HepG2 (cell line): ENCODE data around the gene KRTAP17-1. TPM values are rescaled to one million over a fixed set of nuclear protein-coding genes. Genes with fewer than 3 reads are reported as not detected.

ENCODE experiments used
- ATAC-seq: fragments of 200-7000 bp; cut with Tn5 transposase; 3 replicates; pipeline ENCODE4 v1.9.1; 2020; ENCODE audit warnings: mild to moderate bottlenecking, moderate library complexity
- BruUV-seq: library from RNA; stranded (reverse); fragments of 400-500 nt; replicated peaks from 2 replicates; lab custom pipeline; 2021; lab: Mats Ljungman, UMichigan
- CTCF ChIA-PET: fragments of 300-600 bp; formaldehyde crosslinking; extraction: SDS; loops from one replicate; lab custom pipeline; 2021; ENCODE audit warnings: low total read pairs, inconsistent platforms, low intra/inter-chr PET ratio; lab: Yijun Ruan, JAX
- POLR2A ChIA-PET: fragments of 350-600 bp; sonication (Branson Sonifier 250); formaldehyde crosslinking; loops from one replicate; lab custom pipeline; 2020; ENCODE audit warnings: antibody characterized with exemption, inconsistent platforms; lab: Yijun Ruan, JAX
- DNase-seq: peaks from one replicate; pipeline ENCODE4 v3.0.0-alpha.2; 2015; ENCODE audit warnings: low spot score
- FAIRE-seq: peaks from 3 replicates; lab custom pipeline; 2011; peaks lifted over from hg19 to GRCh38; lab: Jason Lieb, UNC
- H2AFZ ChIP-seq: one replicate; pipeline ENCODE4 v1.6.1; 2011; ENCODE audit warnings: low read length, inconsistent platforms
- H3K27ac ChIP-seq: fragments of 300-600 bp; 3 replicates; pipeline ENCODE4 v1.8.0; 2011; ENCODE audit warnings: mixed run types, mild to moderate bottlenecking, mixed read lengths, low read length, inconsistent platforms; ENCODE audit not compliant: insufficient read depth; ENCODE audit errors: extremely low read length
- H3K27me3 ChIP-seq, 2 experiments: fragments of 200-600 bp in 1 of 2; 2 replicates in 1 of 2; 3 replicates in 1 of 2; pipeline versions ENCODE4 v1.6.0 to v1.8.0; 2011; ENCODE audit warnings: low read length in 2 of 2, mild to moderate bottlenecking in 2 of 2, moderate library complexity in 2 of 2, inconsistent platforms in 1 of 2; ENCODE audit not compliant: insufficient read depth in 2 of 2, control insufficient read depth in 1 of 2
- H3K36me3 ChIP-seq, 2 experiments: fragments of 200-600 bp in 1 of 2; replicated peaks in 1 of 2; 2 replicates in 1 of 2; 3 replicates in 1 of 2; pipeline versions ENCODE4 v1.5.1 to v1.8.0; 2011; ENCODE audit warnings: low read length in 2 of 2, inconsistent platforms in 1 of 2; ENCODE audit not compliant: insufficient read depth in 2 of 2, control insufficient read depth in 1 of 2
- H3K4me1 ChIP-seq: 2 replicates; pipeline ENCODE4 v1.5.1; 2012; ENCODE audit warnings: low read length, inconsistent platforms; ENCODE audit not compliant: insufficient read depth
- H3K4me2 ChIP-seq: 2 replicates; pipeline ENCODE4 v1.6.0; 2011; ENCODE audit warnings: low read depth, low read length, inconsistent platforms
- H3K4me3 ChIP-seq, 3 experiments: fragments of 200-600 bp in 1 of 3; sonication (generic), shearing (Covaris generic) in 1 of 3; replicated peaks in 1 of 3; 2 replicates each; pipeline ENCODE4 v1.5.1; 2011 to 2016; ENCODE audit warnings: low read length in 3 of 3, inconsistent platforms in 2 of 3, low read depth in 2 of 3, mild to moderate bottlenecking in 2 of 3, control low read depth in 1 of 3, mixed read lengths in 1 of 3; ENCODE audit not compliant: insufficient read depth in 1 of 3
- H3K79me2 ChIP-seq: one replicate; pipeline ENCODE4 v1.6.1; 2011; ENCODE audit warnings: low read length, inconsistent platforms; ENCODE audit not compliant: insufficient read depth
- H3K9ac ChIP-seq: 2 replicates; pipeline ENCODE4 v1.6.0; 2011; ENCODE audit warnings: mild to moderate bottlenecking, low read depth, low read length, inconsistent platforms; ENCODE audit not compliant: insufficient read depth
- H3K9me3 ChIP-seq: 2 replicates; pipeline ENCODE4 v1.5.1; 2012; ENCODE audit warnings: mild to moderate bottlenecking, low read length
- H4K20me1 ChIP-seq: 2 replicates; pipeline ENCODE4 v1.6.0; 2011; ENCODE audit warnings: inconsistent platforms, mild to moderate bottlenecking, low read length, moderate library complexity; ENCODE audit not compliant: insufficient read depth
- RFX5 ChIP-seq: IDR thresholded peaks from 2 replicates; pipeline ENCODE4 v1.6.1; 2011; ENCODE audit warnings: low read depth, low read length, improper control_type of control experiment
- TBX3 ChIP-seq: fragments of 450-650 bp; IDR thresholded peaks from 2 replicates; pipeline ENCODE4 v1.6.1; 2017; ENCODE audit warnings: antibody characterized with exemption, mild to moderate bottlenecking, inconsistent platforms, borderline replicate concordance
- WGBS: methylation state at CpG from one replicate; pipeline ENCODE4 v1.1.6; 2017; ENCODE audit warnings: low lambda C conversion rate; 5-methylcytosine and 5-hydroxymethylcytosine counted together
- in situ Hi-C: cut with HindIII; loops from 2 replicates; pipeline ENCODE4 v1.10.0; 2017; ENCODE audit warnings: low pct_unique_long_range_greater_than_20kb; ENCODE audit not compliant: extremely low pct_ligation_motif_present
- intact Hi-C: fragments of 100-400 bp; cut with micrococcal nuclease; formaldehyde crosslinking; loops from one replicate; pipeline ENCODE4 v1.10.0; 2022; ENCODE audit not compliant: unreplicated experiment
- polyA plus RNA-seq, 8 experiments: library from polyadenylated mRNA; depleted of rRNA in 3 of 8; stranded (reverse) in 7 of 8; unstranded in 1 of 8; fragments of >200 nt; fragmentation: Illumina TruSeq in 4 of 8; extraction: Trizol in 4 of 8; gene quantifications; 2 replicates each; pipeline versions ENCODE4 v1.2.1 to v1.2.3, GENCODE V29; 2011 to 2016; ENCODE audit warnings: low read depth in 4 of 8, missing spikeins in 1 of 8, mixed read lengths in 1 of 8; ENCODE audit not compliant: insufficient read depth in 1 of 8
- total RNA-seq, 5 experiments: library from RNA; depleted of rRNA; stranded (reverse); fragments of >200 nt; fragmentation: Illumina TruSeq; extraction: Trizol; gene quantifications; 2 replicates each; pipeline ENCODE4 v1.2.3, GENCODE V29; 2016; ENCODE audit warnings: low read depth in 1 of 5
- TF ChIP-seq, protein P1 (sequence below): sonication (generic); formaldehyde crosslinking; IDR thresholded peaks from 2 replicates; pipeline ENCODE4 v1.5.0; 2020; ENCODE audit warnings: mild to moderate bottlenecking, missing genetic modification reagents
- TF ChIP-seq, protein P2 (sequence below): sonication (generic); formaldehyde crosslinking; IDR thresholded peaks from one replicate; pipeline ENCODE4 v1.5.1; 2020; ENCODE audit warnings: mild to moderate bottlenecking, missing genetic modification reagents; ENCODE audit errors: not compliant biosample characterization

The KRTAP17-1 gene
- total and polyA plus RNA-seq, 2 of the 13 experiments (the other 11 are each of a cell fraction or from before 2014, with no cell fraction given) = not detected

DNA sequence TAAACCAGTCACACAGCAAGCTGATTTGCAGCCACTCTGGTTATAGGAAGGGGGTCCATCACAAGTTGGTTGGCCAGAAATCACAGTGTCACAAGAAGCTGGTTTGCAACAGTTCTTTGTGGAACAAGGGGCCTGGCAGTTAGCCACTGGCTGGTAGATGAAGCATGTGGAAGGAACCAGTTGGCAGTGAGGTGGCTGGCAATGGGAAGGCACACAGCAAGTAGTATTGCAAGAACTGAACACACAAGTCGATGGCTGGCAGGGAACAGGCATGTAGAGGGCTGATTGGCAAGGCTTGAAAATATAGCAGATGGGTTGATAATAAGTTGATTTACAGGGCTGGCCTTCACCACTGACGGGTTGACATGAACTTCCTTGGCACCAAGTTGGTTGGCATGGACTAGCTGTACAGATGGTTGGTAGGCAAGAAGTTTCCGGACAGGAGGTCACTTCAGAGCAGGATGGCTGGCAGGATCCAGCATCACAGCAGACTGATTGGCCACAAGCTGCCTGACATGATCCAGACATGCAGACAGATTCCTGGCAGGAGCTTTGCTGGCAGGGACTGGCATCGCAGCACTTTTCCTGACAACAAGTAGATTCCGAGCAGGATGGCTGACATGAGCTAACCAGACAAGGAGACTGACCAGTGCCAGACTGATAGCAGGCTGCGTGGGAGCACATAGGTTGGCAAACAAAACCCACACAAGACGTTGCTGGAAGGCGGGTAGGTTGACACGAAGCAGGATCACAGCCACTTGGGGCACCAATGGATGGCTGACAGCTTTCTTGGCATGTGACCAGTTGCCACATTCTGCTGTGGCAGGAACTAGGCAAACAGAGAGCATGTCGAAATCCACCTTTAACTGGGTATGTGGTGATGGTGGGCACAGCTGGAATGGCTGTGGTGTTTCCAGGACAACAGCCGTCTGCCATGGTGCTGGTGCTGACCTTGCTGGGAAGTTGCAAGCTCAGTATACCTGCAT lies 13.3 kb downstream of the KRTAP17-1 start, which contains the start of gene KRTAP29-1 (continued):
- TF ChIP-seq, protein P1, sequence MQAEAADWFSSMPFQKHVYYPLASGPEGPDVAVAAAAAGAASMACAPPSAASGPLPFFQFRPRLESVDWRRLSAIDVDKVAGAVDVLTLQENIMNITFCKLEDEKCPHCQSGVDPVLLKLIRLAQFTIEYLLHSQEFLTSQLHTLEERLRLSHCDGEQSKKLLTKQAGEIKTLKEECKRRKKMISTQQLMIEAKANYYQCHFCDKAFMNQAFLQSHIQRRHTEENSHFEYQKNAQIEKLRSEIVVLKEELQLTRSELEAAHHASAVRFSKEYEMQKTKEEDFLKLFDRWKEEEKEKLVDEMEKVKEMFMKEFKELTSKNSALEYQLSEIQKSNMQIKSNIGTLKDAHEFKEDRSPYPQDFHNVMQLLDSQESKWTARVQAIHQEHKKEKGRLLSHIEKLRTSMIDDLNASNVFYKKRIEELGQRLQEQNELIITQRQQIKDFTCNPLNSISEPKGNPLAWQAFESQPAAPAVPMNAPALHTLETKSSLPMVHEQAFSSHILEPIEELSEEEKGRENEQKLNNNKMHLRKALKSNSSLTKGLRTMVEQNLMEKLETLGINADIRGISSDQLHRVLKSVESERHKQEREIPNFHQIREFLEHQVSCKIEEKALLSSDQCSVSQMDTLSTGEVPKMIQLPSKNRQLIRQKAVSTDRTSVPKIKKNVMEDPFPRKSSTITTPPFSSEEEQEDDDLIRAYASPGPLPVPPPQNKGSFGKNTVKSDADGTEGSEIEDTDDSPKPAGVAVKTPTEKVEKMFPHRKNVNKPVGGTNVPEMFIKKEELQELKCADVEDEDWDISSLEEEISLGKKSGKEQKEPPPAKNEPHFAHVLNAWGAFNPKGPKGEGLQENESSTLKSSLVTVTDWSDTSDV (CRISPR knock-in tag) = no peak
- TF ChIP-seq TBX3 = no peak

- under 1% methylated on average over 5 of the region's 5 CpGs for WGBS
- H3K36me3 ChIP-seq = no peaks in the 10 kb centered on the region
- H2AFZ ChIP-seq = no peak overlapping the region
- DNase-seq = no peak
- in situ Hi-C loops (no loop called here), intact Hi-C loops (no loop called here)
- POLR2A ChIA-PET = no interaction called here
- H3K27ac ChIP-seq = no peak overlapping the region
- no peak overlapping the region for H3K4me3 ChIP-seq
- no TSS peak for BruUV-seq
- TF ChIP-seq, protein P2, sequence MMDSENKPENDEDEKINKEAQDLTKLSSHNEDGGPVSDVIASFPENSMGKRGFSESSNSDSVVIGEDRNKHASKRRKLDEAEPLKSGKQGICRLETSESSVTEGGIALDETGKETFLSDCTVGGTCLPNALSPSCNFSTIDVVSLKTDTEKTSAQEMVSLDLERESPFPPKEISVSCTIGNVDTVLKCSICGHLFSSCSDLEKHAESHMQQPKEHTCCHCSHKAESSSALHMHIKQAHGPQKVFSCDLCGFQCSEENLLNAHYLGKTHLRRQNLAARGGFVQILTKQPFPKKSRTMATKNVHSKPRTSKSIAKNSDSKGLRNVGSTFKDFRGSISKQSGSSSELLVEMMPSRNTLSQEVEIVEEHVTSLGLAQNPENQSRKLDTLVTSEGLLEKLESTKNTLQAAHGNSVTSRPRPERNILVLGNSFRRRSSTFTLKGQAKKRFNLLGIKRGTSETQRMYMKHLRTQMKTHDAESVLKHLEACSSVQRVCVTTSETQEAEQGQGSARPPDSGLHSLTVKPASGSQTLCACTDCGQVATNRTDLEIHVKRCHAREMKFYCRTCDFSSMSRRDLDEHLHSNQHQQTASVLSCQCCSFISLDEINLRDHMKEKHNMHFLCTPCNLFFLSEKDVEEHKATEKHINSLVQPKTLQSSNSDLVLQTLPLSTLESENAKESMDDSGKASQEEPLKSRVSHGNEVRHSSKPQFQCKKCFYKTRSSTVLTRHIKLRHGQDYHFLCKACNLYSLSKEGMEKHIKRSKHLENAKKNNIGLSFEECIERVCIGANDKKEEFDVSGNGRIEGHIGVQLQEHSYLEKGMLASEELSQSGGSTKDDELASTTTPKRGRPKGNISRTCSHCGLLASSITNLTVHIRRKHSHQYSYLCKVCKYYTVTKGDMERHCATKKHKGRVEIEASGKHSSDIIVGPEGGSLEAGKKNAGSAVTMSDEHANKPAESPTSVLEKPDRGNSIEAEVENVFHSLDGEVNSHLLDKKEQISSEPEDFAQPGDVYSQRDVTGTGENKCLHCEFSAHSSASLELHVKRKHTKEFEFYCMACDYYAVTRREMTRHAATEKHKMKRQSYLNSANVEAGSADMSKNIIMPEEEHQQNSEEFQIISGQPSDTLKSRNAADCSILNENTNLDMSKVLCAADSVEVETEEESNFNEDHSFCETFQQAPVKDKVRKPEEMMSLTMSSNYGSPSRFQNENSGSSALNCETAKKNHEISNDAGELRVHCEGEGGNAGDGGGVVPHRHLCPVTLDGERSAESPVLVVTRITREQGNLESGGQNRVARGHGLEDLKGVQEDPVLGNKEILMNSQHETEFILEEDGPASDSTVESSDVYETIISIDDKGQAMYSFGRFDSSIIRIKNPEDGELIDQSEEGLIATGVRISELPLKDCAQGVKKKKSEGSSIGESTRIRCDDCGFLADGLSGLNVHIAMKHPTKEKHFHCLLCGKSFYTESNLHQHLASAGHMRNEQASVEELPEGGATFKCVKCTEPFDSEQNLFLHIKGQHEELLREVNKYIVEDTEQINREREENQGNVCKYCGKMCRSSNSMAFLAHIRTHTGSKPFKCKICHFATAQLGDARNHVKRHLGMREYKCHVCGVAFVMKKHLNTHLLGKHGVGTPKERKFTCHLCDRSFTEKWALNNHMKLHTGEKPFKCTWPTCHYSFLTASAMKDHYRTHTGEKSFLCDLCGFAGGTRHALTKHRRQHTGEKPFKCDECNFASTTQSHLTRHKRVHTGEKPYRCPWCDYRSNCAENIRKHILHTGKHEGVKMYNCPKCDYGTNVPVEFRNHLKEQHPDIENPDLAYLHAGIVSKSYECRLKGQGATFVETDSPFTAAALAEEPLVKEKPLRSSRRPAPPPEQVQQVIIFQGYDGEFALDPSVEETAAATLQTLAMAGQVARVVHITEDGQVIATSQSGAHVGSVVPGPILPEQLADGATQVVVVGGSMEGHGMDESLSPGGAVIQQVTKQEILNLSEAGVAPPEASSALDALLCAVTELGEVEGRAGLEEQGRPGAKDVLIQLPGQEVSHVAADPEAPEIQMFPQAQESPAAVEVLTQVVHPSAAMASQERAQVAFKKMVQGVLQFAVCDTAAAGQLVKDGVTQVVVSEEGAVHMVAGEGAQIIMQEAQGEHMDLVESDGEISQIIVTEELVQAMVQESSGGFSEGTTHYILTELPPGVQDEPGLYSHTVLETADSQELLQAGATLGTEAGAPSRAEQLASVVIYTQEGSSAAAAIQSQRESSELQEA = no peak
- no peak for TF ChIP-seq RFX5
- CTCF ChIA-PET = no interaction called here
- H3K9ac ChIP-seq = no peak overlapping the region
- no peak for FAIRE-seq
- no peak for ATAC-seq
- no peaks in the 10 kb centered on the region for H3K79me2 ChIP-seq
- H3K27me3 ChIP-seq = peaks cover 2 to 24% of the 10 kb centered on the region in 2 experiments; a peak in 3 of 5 replicates
- no peak overlapping the region for H3K4me2 ChIP-seq
- no peaks in the 10 kb centered on the region for H4K20me1 ChIP-seq
- H3K4me1 ChIP-seq = no peaks in the 10 kb centered on the region
- H3K9me3 ChIP-seq = no peaks in the 10 kb centered on the region
Measured at GRCh38 chr17:41301204-41301790, 14.2 kb downstream of the KRTAP17-1 start.
